RPMI7951 (cell line): Measurements from ENCODE around the gene SLC12A7. TPM values are rescaled to one million over a fixed set of nuclear protein-coding genes. Genes with fewer than 3 reads are reported as not detected.
"Not testable (repeated sequence)": the region's sequence is repeated elsewhere in the genome, so short reads cannot be mapped to it uniquely, and the experiment has no call there.

Experiments
- DNase-seq: peaks from one replicate; pipeline ENCODE4 v3.0.0-alpha.2; 2012; ENCODE audit warnings: low read depth
- total RNA-seq: library from RNA; depleted of rRNA; stranded (reverse); fragments of >200 nt; shearing (Covaris generic); gene quantifications from 2 replicates; pipeline ENCODE4 v1.2.3, GENCODE V29; 2014

SLC12A7 gene
- total RNA-seq, 1 experiment from 2014 or later = 1.4 TPM

GRCh38 chr5:1109542-1110306 lies 2.1 kb downstream of the SLC12A7 start:
- DNase-seq = no peak

- DNase-seq = no peak
Observed at GRCh38 chr5:1108865-1109174, 3.0 kb downstream of the SLC12A7 start.

GRCh38 chr5:1108023-1108864 lies 3.6 kb downstream of the SLC12A7 start:
- no peak for DNase-seq

GRCh38 chr5:1107167-1108022 lies 4.5 kb downstream of the SLC12A7 start:
- no peak for DNase-seq

GRCh38 chr5:1106385-1107166 lies 5.3 kb downstream of the SLC12A7 start:
- DNase-seq = no peak

- no peak for DNase-seq
Observed at GRCh38 chr5:1105350-1106265, 6.3 kb downstream of the SLC12A7 start.

GRCh38 chr5:1104327-1105006 lies 7.4 kb downstream of the SLC12A7 start:
- no peak for DNase-seq

GRCh38 chr5:1103505-1104326 lies 8.1 kb downstream of the SLC12A7 start:
- DNase-seq = no peak

- no peak for DNase-seq
Observed at GRCh38 chr5:1103093-1103492, 8.8 kb downstream of the SLC12A7 start.

GRCh38 chr5:1101961-1102713 lies 9.7 kb downstream of the SLC12A7 start:
- no peak for DNase-seq

GRCh38 chr5:1100664-1101574 lies 10.9 kb downstream of the SLC12A7 start:
- DNase-seq = no peak

- no peak for DNase-seq
Observed at GRCh38 chr5:1099926-1100663, 11.8 kb downstream of the SLC12A7 start.

- no peak for DNase-seq
Observed at GRCh38 chr5:1098986-1099597, 12.8 kb downstream of the SLC12A7 start.

- DNase-seq = not testable (repeated sequence)
Observed at GRCh38 chr5:1097988-1098385, 13.9 kb downstream of the SLC12A7 start.

- DNase-seq = no peak
Observed at GRCh38 chr5:1097381-1097987, 14.4 kb downstream of the SLC12A7 start.
